Cardiac muscle cell (in vitro differentiated cells and primary cell): ENCODE measurements around the gene ACAA2. TPM values are rescaled to one million over a fixed set of nuclear protein-coding genes. Genes with fewer than 3 reads are reported as not detected.
"Not testable (repeated sequence)": the region's sequence is repeated elsewhere in the genome, so short reads cannot be mapped to it uniquely, and the experiment has no call there.

ENCODE experiments used
- DNase-seq, 2 donors: peaks; one replicate each; pipeline versions ENCODE4 v3.0.0 to v3.0.0-alpha.2; 2010 to 2017; ENCODE audit warnings: low read depth in 1 of 2, low spot score in 1 of 2
- H3K27ac ChIP-seq: fragments of 200-600 bp; sonication (generic); 2 replicates; pipeline ENCODE4 v1.5.1; 2016
- H3K27me3 ChIP-seq: fragments of 200-600 bp; sonication (generic); 2 replicates; pipeline ENCODE4 v1.6.0; 2016; ENCODE audit warnings: control low read depth
- H3K36me3 ChIP-seq: fragments of 200-600 bp; sonication (generic); 2 replicates; pipeline ENCODE4 v1.5.1; 2016; ENCODE audit warnings: control low read depth
- H3K4me1 ChIP-seq: fragments of 200-600 bp; sonication (generic); 2 replicates; pipeline ENCODE4 v1.8.1; 2017; ENCODE audit warnings: low read depth, mild to moderate bottlenecking, mixed run types
- H3K4me3 ChIP-seq: fragments of 200-600 bp; sonication (generic); 2 replicates; pipeline ENCODE4 v1.5.1; 2016; ENCODE audit warnings: mild to moderate bottlenecking
- H3K9me3 ChIP-seq: fragments of 200-600 bp; sonication (generic); 2 replicates; pipeline ENCODE4 v1.5.1; 2017; ENCODE audit warnings: low read depth, mild to moderate bottlenecking, control low read depth
- CTCF ChIP-seq: IDR thresholded peaks from 2 replicates; pipeline ENCODE4 v1.5.1; 2012; ENCODE audit warnings: low read depth, mild to moderate bottlenecking, low read length
- polyA plus RNA-seq: library from polyadenylated mRNA; unstranded; fragments of >200 nt; fragmentation: Nextera tagmentation; extraction: Ambion mirVana; gene quantifications from 2 replicates; pipeline ENCODE4 v1.2.1, GENCODE V29; 2016
- total RNA-seq: library from RNA; depleted of rRNA; stranded (reverse); fragments of >200 nt; gene quantifications from 2 replicates; pipeline ENCODE4 v1.2.3, GENCODE V29; 2016

The ACAA2 gene
- total and polyA plus RNA-seq, 2 experiments from 2014 or later = 68.7 to 150 TPM

- Histone ChIP-seq H3K4me1 (no peaks in the 10 kb centered on the region), H3K4me3 (no peak overlapping the region), H3K9me3 (no peaks in the 10 kb centered on the region), H3K36me3 (peaks cover 67% of the 10 kb centered on the region), H3K27ac (no peak overlapping the region), H3K27me3 (no peaks in the 10 kb centered on the region)
- DNase-seq = no peak
- TF ChIP-seq CTCF = no peak
Observed at GRCh38 chr18:49795612-49796552, 17.5 kb downstream of the ACAA2 start.

GRCh38 chr18:49794743-49795142 is 18.6 kb downstream of the ACAA2 start:
- Histone ChIP-seq H3K36me3 (peaks cover 77% of the 10 kb centered on the region), H3K27me3 (no peaks in the 10 kb centered on the region), H3K9me3 (no peaks in the 10 kb centered on the region), H3K4me1 (no peaks in the 10 kb centered on the region), H3K4me3 (no peak overlapping the region), H3K27ac (no peak overlapping the region)
- DNase-seq = no peak
- TF ChIP-seq CTCF = no peak

GRCh38 chr18:49789560-49790134 is 23.7 kb downstream of the ACAA2 start:
- H3K36me3 ChIP-seq = peaks cover 62% of the 10 kb centered on the region
- not testable (repeated sequence) for H3K27me3 ChIP-seq, DNase-seq, H3K4me1 ChIP-seq, H3K4me3 ChIP-seq, H3K9me3 ChIP-seq, H3K27ac ChIP-seq

- H3K36me3 ChIP-seq = peaks cover 58% of the 10 kb centered on the region
Observed at GRCh38 chr18:49788327-49788898, 24.9 kb downstream of the ACAA2 start.

GRCh38 chr18:49786019-49786720 is 27.2 kb downstream of the ACAA2 start:
- Histone ChIP-seq H3K27me3 (no peaks in the 10 kb centered on the region), H3K27ac (no peak overlapping the region), H3K4me3 (no peak overlapping the region), H3K36me3 (peaks cover 43% of the 10 kb centered on the region), H3K4me1 (peaks cover 5% of the 10 kb centered on the region), H3K9me3 (no peaks in the 10 kb centered on the region)
- no peak for DNase-seq
- TF ChIP-seq CTCF = no peak

More at GRCh38 chr18:49788327-49788898, 24.9 kb downstream of the ACAA2 start:
- H3K27ac ChIP-seq = no peak overlapping the region
- TF ChIP-seq CTCF = no peak
- no peak overlapping the region for H3K4me3 ChIP-seq
- no peak for DNase-seq
- H3K27me3 ChIP-seq = no peaks in the 10 kb centered on the region
- H3K4me1 ChIP-seq = no peaks in the 10 kb centered on the region
- H3K9me3 ChIP-seq = no peaks in the 10 kb centered on the region
